Activated T-cell treated with anti-CD3 and anti-CD28 coated beads for 1 hour (primary cell): ENCODE measurements around the gene TAS2R40.

Experiments
- DNase-seq: peaks from one replicate; pipeline ENCODE4 v3.0.0-alpha.2; 2020; ENCODE audit warnings: low read depth

TAS2R40 gene

DNA sequence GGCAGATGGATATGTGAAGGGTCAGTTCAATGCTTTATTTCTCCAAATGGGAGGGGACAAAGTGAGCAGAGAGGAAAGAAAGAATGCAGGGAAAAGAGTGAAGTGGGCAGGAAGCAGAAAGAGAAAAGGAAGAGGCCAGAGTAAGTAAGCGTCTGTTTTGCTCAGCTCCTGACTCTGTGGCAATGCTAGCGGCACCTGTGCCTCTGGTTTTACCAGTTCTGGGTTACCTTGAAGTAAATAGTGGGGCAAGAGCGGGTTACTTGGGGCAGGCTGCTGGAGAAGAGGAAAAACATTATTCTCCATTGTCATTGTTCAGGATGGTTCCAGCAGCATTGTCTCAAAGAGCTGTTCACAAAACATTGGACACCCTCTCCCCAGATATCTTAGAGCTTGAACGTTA lies 1.9 kb downstream of the TAS2R40 start:
- no peak for DNase-seq

DNA sequence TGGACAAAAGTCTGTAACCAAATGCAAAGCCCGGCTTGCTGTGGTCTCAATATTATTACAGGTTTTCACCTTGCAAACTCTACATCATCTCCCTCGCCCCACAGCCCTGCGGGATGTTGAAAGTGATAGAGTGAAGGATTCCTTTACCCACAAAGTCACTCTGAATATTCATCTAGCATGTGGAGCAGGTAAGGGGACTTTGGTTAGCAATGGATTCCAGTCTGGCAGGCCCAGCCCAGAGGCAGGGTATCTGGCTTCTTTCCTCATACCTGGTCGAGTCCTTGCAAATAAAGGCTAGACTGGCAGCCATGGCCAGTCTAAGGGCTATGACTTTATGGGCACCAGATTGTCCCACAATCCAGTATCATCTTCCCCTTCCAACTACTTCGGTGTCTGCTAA lies 3.2 kb downstream of the TAS2R40 start:
- no peak for DNase-seq

DNA sequence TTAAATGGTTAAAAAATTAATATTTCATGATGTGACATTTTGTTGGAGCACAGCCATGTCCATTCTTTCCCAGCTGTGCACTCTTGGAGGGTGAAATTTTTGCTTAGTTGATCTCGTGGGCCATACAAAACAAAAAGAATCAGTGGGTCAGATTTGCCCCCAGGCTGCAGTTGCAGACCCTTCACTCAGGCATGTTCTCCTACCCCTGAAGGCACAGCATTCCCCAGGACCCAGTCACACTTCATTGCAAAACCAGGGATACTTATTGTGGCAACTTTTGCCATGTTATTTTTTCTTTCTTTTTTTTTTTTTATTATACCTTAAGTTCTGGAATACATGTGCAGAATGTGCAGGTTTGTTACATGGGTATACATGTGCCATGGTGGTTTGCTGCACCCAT lies 6.0 kb downstream of the TAS2R40 start:
- no peak for DNase-seq

DNA sequence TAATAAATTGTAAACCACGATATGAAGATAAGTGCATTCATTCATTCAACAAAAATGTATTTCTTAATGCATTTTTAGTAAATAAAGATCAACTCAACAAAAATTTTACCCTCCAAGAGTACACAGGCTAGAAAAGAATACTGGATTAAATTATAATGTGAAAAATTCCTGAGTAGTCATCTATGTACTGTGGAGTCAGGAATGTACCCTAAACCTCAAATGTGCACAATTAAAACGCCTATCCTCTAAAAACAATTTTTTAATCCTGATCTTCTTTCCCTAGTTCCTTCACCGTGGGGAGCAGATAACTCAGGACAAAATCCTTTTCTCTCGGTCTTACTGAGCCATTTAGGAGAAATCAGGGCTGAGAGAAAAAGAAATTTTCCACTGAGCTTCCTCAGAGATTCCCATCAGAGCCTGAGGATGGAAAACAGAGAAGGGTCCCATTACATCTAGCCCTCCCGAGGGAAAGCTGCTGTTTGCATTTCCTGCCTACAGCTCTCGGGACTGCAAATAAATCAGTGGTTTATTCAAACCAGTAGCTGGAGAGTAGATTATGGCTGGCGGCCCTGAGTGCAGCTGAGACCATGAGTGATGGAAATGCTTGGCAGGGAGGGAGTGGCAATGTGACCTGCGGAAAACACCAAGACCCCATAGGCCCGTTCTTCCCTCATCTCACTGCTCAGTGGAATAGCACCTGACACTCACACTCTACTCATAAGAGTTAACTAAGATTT lies 7.4 kb downstream of the TAS2R40 start:
- no peak for DNase-seq

DNA sequence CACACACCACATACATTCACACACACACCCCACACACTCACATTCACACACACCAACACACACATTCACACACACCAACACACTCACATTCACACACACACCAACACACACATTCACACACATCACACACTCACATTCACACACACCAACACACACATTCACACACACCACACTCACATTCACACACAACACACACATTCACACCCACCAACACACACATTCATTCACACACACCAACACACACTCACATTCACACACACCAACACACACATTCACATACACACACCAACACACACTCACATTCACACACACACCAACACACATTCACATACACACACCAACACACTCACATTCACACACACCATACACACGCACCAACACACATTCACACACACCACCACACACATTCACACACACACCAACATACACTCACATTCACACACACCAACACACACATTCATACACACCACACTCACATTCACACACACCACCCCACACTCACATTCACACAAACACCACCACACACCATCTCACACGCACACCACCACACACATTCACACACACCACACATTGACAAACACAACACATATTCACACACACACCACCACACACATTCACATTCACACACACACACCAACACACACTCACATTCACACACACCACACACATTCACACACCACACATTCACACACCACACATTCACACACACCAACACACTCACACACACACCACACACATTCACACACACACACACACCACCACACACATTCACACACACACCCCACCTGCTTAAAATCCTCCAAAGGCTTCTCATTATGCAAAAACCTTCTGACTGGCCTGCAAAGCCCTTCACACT lies 9.0 kb downstream of the TAS2R40 start:
- DNase-seq: no peak

DNA sequence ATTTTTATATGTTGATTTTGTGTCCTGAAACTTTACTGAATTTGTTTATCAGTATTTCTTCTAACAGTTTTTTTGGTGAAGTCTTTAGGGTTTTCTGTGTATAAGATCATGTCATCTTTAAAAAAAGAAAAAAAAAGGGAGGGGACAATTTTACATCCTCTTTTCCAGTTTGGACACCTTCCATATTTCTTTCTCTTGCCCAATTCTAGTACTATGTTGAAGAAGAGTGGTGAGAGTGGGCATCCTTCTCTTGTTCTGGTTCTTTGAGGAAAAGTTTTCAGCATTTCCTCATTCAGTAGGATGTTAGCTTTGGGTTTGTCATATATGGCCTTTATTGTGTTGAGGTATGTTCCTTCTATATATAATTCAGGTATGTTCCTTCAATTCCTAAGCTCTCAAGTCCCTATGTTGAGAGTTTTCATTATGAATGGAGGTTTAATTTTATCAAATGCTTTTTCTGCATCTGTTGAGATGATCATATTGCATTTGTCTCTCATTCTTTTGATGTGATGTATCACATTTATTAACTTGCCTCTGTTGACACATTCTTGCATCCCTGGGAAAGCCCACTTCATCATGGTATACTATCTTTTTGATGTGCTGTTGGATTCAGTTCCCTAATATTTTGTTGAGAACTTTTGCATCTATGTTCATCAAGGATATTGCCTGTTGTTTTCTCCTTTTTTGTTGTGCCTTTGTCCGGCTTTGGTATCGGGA lies 12.1 kb downstream of the TAS2R40 start:
- no peak for DNase-seq

DNA sequence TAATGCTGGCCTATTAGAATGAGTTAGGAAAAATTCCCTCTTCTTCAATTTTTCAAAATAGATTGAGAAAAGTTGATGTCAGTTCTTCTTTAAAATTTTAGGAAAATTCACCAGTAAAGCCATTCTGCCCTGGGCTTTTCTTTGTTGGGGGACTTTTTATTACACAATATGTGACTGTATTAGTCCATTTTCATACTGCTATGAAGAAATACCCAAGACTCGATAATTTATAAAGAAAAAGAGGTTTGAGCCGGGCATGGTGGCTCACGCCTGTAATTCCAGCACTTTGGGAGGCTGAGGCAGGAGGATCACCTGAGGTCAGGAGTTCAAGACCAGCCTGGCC lies 12.7 kb downstream of the TAS2R40 start:
- no peak for DNase-seq

DNA sequence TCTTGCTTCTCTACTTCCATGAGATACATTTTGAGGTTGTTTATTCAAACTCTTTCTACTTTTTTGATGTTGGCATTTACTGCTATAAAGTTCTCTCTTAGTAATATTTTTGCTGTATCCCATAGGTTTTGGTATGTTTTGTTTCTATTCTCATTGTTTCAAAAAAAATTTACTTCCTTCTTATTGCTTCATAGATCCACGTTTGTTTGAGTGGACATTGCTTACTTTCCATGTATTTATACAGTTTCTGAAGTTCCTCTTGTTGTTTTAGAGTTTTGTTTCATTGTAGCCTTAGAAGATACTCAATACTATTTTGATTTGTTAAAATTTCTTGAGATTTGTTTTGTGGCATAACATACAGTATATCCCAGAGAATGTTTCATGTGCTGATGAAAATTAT lies 13.7 kb downstream of the TAS2R40 start:
- DNase-seq: no peak

DNA sequence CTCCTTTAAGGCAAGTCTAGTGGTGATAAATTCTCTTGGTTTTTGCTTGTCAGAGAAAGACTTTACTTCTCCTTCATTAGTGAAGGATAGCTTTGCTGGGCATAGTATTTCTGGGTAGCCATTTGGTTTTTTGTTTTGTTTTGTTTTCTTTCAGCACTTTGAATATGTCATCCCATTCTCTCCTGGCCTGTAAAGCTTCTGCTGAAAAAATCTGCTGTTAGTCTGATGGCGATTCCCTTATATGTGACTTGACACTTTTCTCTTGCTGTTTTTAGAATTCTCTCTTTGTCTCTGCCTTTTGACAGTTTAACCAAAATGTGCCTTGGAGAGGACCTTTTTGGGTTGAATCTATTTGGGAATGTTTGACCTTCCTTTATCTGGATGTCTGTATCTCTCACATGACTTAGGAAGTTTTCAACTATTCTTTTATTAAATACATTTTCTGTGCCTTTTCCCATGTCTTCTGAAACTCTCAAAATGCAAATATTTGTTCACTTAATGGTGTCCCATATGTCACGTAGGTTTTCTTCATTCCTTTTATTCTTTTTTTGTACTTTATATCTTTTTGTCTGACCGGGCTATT lies 14.7 kb downstream of the TAS2R40 start:
- no peak for DNase-seq

DNA sequence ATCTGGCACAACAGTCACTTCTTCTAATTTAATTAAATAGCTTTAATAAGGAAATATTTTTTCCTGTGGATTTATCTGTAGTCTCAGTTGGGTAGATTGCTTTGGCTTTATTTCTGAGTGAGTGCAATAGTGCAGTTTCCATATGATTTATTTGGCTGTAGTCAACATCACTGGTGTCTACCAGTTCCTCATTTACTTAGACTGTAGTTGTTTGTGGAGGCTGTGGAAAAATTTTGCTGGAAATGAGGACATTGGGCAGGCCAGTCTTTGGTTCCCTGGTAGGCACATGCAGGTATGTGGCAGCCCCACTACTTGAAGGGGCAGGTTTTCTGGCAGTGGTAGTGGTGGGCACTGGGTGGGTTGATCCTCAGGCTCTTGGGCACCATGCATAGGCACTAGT lies 15.5 kb downstream of the TAS2R40 start:
- DNase-seq: no peak

DNA sequence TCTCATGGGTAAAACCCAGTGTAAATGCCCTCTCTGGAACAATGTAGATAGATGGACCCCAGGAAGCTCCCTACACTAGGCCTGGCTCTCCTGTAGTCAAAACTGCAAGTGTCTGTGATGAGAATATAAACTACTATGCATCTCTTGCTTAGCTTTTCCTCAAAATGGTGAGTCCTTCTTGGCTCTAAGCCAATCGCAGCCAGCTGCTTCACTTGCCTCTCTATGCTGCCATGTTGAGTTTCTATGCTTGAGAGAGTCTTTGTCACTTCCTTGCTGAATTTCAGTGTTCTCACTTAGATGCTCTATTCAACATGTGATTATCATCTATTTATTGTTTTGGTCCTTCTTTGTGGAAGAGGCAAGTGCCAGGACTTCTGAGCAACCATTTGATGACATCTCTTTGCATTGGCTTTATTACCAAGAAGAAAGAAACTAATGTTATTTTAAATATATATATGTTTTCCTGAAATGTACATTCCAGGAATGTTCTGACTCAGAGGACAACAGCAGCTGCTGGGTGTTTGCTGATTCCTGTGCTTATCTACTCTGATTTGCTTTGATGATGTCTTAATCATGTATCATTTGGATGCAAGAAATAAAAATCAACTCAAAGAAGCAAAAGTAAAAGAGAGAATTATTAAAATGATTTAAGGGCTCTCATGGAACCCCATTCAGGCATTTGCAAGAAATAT lies 16.6 kb downstream of the TAS2R40 start:
- no peak for DNase-seq

DNA sequence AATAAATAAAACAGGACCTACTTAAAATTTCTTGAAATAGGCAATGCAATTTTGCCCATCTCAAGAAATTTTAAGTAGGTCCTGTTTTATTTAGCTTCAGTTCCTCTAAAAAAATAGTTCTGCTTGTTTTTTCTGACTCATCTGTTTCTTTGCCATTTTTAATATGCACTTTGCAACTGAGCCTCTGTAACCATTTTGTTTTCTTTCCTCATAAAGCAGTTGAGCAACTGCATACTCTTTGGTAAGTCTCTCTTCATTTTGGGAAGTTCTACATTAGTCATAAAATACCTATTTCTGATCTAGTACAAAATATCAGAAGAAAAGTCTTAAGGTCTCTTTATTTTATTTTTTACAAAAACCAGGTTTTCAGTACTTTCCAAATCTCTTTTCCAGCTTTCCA lies 18.0 kb downstream of the TAS2R40 start:
- DNase-seq: no peak

DNA sequence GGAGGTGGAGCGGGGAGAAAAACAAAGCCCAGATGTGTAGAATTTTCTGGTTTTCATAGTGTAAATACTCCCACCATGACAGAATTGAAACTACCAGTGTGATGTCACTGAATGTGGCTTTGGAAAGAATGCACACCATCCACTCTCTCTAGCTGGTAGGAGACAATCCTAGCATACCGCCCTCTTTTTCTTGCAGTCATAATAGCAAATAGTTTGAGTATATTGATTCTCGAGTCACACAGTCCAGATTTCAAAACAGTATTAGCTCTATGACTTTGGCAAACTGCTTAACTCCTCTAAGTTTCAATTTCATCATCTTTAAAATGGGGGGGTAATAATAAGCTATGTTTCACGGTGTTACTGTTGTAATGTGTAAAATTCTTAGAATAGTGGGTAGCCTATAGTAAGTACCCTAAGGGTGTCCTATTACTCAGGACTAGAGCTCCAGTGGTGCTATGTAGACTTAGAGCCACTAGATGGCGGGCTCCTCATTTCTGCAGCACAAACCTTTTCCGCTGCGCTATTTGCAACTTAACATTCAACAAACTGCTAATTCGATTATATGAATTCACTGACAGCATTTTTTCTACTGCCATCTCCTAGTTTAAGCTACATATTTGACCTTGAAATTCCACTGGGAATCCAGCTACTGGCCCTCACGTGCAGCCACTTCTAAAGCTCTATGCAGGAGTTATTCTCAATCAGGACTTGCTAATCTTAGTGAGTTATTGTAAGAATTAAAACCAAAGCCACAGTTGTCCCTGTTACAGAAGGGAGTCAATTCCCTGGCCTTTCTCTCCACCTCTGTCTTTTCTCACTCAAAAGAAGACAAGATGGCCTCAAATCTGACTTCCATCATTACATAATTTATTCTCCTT lies 18.7 kb downstream of the TAS2R40 start:
- DNase-seq: peak; percentile 52

DNA sequence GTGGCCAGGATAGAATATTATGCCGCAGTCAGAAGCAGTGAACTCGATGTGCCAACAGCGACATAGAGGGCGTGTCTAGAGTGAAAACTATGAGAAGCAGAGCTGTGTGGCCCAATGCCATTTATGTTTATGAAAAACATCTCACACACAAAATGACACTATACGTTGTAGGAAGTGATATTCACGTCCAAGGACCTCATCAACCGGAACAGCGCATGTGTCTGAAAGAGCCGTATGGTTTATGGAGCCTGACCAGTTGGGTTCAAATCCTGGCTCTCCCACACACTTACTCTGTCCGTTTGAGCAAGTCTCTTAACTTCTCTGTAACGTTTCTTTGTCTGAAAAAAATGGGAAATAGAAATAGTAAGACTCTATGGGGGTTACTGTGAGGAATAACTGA lies 20.5 kb downstream of the TAS2R40 start:
- no peak for DNase-seq

DNA sequence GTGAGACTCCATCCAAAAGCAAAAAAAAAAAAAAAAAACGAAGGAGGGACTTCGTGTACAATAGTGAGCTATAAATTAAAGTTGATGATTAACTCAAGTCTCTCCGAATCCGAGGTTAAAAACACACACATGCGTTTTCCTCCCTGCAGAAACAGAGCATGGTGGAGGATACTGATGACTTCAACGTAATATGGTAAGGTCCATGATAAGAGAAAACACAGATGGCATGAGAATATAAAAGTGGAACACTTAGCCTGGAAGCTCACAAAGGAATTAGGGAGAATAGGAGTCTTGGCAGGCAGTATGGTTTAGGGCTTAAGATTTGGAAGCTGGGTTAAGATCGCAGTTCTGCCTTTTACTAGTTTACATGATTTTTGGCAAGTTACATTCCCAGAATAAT lies 21.3 kb downstream of the TAS2R40 start:
- DNase-seq: no peak

DNA sequence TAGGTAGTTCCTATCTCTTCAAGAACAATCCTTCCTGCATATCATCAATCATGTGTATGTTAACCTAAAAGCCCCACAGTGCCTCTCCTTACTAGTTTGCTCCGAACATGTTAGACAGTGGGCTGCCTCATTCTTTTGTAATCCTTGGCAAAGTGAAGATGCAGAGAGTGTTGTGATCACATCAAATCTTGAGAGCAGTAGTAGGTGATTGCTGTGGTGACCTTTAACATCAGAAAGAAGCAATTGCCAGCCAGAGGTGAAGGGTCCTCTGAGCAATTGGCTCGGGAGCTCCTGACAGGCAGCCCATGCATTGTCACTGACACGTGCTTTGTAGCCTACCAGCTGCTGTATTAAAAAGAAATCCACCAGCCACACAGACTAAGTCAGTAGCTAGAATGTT lies 21.8 kb downstream of the TAS2R40 start:
- DNase-seq: no peak

DNA sequence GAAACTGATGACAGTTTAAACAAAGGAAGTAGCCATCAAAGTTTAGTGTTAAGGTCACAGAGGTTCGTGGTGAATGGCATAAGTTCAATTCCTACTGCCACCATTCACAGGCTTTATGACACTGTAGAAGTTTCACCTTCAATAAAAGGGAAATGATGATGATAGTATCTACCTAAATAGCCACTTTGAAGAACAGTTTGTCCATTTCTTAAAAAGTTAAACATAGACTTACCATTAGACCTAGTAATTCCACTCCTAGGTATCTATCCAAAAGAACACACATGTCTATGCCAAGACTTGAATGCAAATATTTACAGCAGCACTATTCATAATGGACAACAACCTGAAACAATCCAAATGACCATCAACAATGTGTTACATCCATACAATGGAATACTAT lies 22.5 kb downstream of the TAS2R40 start:
- no peak for DNase-seq

DNA sequence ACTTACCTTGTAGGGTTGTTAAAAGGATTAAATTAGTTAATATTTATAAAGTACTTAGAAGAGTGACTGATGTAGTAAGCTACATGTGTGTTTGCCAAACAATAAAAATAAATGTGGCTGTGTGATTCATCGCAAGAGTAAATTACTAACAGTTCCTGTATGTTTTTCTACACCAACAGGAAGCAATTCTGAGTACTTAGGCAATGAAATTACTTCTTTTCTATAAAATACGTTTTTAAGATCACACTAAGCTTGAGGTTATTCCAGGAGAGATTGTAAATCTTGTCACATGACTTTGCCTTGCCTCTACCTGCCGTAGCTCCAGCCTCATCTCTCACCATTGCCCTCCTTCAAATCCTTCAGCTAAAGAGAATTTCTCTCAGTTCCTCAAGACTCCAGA lies 23.3 kb downstream of the TAS2R40 start:
- DNase-seq: no peak

DNA sequence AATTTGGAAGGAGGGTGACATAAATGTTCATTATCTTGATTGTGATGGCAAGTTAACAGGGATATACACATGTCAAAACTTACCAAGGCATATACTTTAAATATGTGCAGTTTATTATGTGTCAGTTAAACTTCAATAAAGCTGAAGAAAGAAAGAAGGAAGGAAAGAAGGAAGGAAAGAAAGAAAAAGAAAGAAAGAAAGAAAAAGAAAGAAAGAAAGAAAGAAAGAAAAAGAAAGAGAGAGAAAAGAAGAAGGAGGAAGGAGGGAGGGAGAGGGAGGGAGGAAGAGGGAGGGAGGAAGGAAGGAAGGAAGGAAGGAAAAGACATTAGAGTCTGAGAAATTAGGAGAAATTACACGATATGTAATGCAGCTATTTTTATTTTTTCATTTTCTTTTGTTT lies 25.5 kb downstream of the TAS2R40 start:
- DNase-seq: no peak

DNA sequence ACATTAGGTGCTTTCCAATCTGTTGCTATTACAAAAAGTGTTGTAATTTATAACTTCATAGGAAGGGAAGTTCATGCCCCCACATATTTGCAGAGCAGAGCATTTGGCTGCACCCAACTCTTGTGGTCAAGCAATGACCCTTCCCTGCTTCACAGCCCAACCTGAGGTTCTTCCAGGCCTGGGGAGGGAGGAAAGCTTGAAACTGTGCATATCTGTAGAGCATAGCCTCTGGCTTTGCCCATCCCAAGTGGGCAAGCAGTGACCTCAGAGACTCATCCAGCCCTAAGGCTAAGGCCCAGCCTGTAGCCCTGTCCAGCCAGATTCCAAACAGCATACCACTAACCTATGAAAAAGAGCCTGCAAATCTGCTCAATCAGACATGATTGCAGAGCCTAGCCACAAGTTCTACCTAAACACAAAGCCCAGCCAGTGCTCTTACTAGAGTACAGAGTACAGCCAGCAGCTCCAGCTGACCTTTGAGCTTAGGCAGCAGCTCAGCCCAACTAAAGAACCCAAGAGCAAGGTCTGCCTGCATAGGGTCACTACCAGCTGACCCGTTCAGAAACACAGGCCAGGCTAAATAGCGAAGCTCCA lies 27.0 kb downstream of the TAS2R40 start:
- DNase-seq: no peak

DNA sequence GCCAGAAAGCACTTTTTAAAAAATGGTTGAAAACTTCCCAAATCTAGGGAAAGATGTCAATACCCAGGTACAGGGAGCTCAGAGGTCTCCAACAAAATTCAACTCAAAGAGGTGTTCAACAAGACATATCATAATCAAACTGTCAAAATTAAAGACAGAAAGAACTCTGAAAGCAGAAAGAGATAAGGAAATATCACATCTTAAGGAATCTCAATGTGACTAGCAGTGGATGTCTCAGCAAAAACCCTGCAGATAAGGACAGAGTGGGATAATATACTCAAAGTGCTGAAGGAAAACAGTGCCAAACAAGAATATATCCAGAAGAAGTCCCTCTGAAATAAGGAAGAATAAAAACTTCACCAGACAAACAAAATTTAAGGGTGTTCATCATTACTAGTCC lies 28.4 kb downstream of the TAS2R40 start:
- no peak for DNase-seq
